A673 (cell line): ENCODE measurements around the gene EEIG1. TPM values are rescaled to one million over a fixed set of nuclear protein-coding genes. Genes with fewer than 3 reads are reported as not detected.
A peak's percentile ranks its signal among the peaks of the same experiment; 100 is the strongest.

Experiments
- BruUV-seq: library from RNA; stranded (reverse); fragments of 400-500 nt; replicated peaks from 2 replicates; lab custom pipeline; 2021; lab: Mats Ljungman, UMichigan
- CTCF ChIA-PET: fragments of 300-600 bp; sonication (Branson Sonifier 250); formaldehyde crosslinking; loops from one replicate; lab custom pipeline; 2022; ENCODE audit warnings: antibody characterized with exemption; lab: Charles Lee
- POLR2A ChIA-PET: fragments of 300-600 bp; sonication (Branson Sonifier 250); formaldehyde crosslinking; loops from one replicate; lab custom pipeline; 2022; ENCODE audit warnings: antibody characterized with exemption; ENCODE audit not compliant: low non-redundant PET; lab: Charles Lee
- DNase-seq: peaks from one replicate; pipeline ENCODE4 v3.0.0-alpha.2; 2015; ENCODE audit warnings: low spot score
- H3K27ac ChIP-seq: fragments of 200-600 bp; sonication (generic); 2 replicates; pipeline ENCODE4 v1.5.1; 2016; ENCODE audit warnings: mixed run types, low read depth, mild to moderate bottlenecking, mixed read lengths, antibody characterized with exemption, low read length; ENCODE audit not compliant: poor library complexity, severe bottlenecking
- H3K27me3 ChIP-seq: fragments of 200-600 bp; sonication (generic); replicated peaks from 2 replicates; pipeline ENCODE4 v1.6.1; 2017; ENCODE audit warnings: mixed run types, low read depth, mild to moderate bottlenecking, mixed read lengths, antibody characterized with exemption, low read length; ENCODE audit not compliant: insufficient read depth, poor library complexity
- H3K36me3 ChIP-seq: fragments of 200-600 bp; sonication (generic); 2 replicates; pipeline ENCODE4 v1.6.1; 2016; ENCODE audit warnings: mixed run types, mild to moderate bottlenecking, mixed read lengths, antibody characterized with exemption, low read length; ENCODE audit not compliant: insufficient read depth, poor library complexity, severe bottlenecking
- H3K4me1 ChIP-seq: fragments of 200-600 bp; sonication (generic); 2 replicates; pipeline ENCODE4 v1.6.1; 2017; ENCODE audit warnings: mixed run types, mild to moderate bottlenecking, mixed read lengths, antibody characterized with exemption, low read length; ENCODE audit not compliant: insufficient read depth, poor library complexity, severe bottlenecking
- H3K4me3 ChIP-seq: fragments of 200-600 bp; sonication (generic); 2 replicates; pipeline ENCODE4 v1.5.1; 2016; ENCODE audit warnings: low read depth, mixed run types, mild to moderate bottlenecking, mixed read lengths, low read length; ENCODE audit not compliant: poor library complexity, severe bottlenecking
- H3K9me3 ChIP-seq: fragments of 200-600 bp; sonication (generic); 2 replicates; pipeline ENCODE4 v1.6.1; 2016; ENCODE audit warnings: mixed run types, low read depth, mild to moderate bottlenecking, mixed read lengths, antibody characterized with exemption, low read length; ENCODE audit not compliant: poor library complexity, severe bottlenecking
- CTCF ChIP-seq: fragments of 300-800, 200-600 bp; sonication (generic); conservative IDR thresholded peaks from 2 replicates; pipeline ENCODE4 v1.5.1; 2017; ENCODE audit warnings: low read depth, mild to moderate bottlenecking, antibody characterized with exemption, low read length, moderate library complexity, mixed read lengths
- EZH2 ChIP-seq: fragments of 200-600 bp; sonication (generic); IDR thresholded peaks from 2 replicates; pipeline ENCODE4 v1.6.1; 2017; ENCODE audit warnings: borderline replicate concordance, low read depth, mild to moderate bottlenecking, mixed read lengths, antibody characterized with exemption, low read length; ENCODE audit not compliant: poor library complexity, severe bottlenecking
- intact Hi-C: fragments of 100-400 bp; cut with micrococcal nuclease; formaldehyde crosslinking; loops from one replicate; pipeline ENCODE4 v1.10.0; 2022; ENCODE audit not compliant: unreplicated experiment
- total RNA-seq: library from RNA; stranded (reverse); gene quantifications from 2 replicates; pipeline ENCODE4 v1.2.3, GENCODE V29; 2021

Gene EEIG1
- total RNA-seq, 1 experiment from 2014 or later: 34.1 TPM

- CTCF ChIA-PET: no interaction called here
- no peaks in the 10 kb centered on the region for H3K9me3 ChIP-seq
- TF ChIP-seq EZH2 (no peak), CTCF (no peak)
- H3K27ac ChIP-seq: peak overlapping the region; percentile 96
- no peak overlapping the region for H3K4me3 ChIP-seq
- BruUV-seq: no TSS peak
- peaks cover 61% of the 10 kb centered on the region for H3K4me1 ChIP-seq
- no peaks in the 10 kb centered on the region for H3K27me3 ChIP-seq
- no peak for DNase-seq
- intact Hi-C loops: no loop called here
- POLR2A ChIA-PET: no interaction called here
- no peaks in the 10 kb centered on the region for H3K36me3 ChIP-seq
These were observed 19.7 kb downstream of the EEIG1 start for GRCh38 chr9:127961155-127961490.

GRCh38 chr9:127960410-127961154 is 20.2 kb downstream of the EEIG1 start:
- POLR2A ChIA-PET: no interaction called here

GRCh38 chr9:127959841-127960409 is 20.9 kb downstream of the EEIG1 start:
- Histone ChIP-seq H3K9me3 (no peaks in the 10 kb centered on the region), H3K27me3 (no peaks in the 10 kb centered on the region), H3K27ac (peak overlapping the region; percentile 96), H3K4me1 (peaks cover 56% of the 10 kb centered on the region), H3K36me3 (no peaks in the 10 kb centered on the region), H3K4me3 (no peak overlapping the region)
- no TSS peak for BruUV-seq
- intact Hi-C loops: no loop called here
- DNase-seq: no peak
- TF ChIP-seq EZH2 (no peak), CTCF (no peak)
- CTCF ChIA-PET: no interaction called here
- POLR2A ChIA-PET: no interaction called here

More at GRCh38 chr9:127960410-127961154, 20.2 kb downstream of the EEIG1 start:
- TF ChIP-seq EZH2 (no peak), CTCF (no peak)
- Histone ChIP-seq H3K27me3 (no peaks in the 10 kb centered on the region), H3K4me1 (peaks cover 58% of the 10 kb centered on the region), H3K36me3 (no peaks in the 10 kb centered on the region), H3K27ac (peak overlapping the region; percentile 96), H3K4me3 (no peak overlapping the region), H3K9me3 (no peaks in the 10 kb centered on the region)
- CTCF ChIA-PET: no interaction called here
- intact Hi-C loops: no loop called here
- no TSS peak for BruUV-seq
- peak; percentile 74 for DNase-seq
